ENCODE data around the gene TOMM70. TPM values are rescaled to one million over a fixed set of nuclear protein-coding genes. Genes with fewer than 3 reads are reported as not detected.
"Not testable (repeated sequence)": the region's sequence is repeated elsewhere in the genome, so short reads cannot be mapped to it uniquely, and the experiment has no call there.

TOMM70 gene
- total RNA-seq, 2 experiments from 2014 or later, result 38.9 to 46.9 TPM

- DNase-seq (no peak), ATAC-seq (no peak)
- H3K4me1 Mint-ChIP-seq, result peaks cover 26% of the 10 kb centered on the region
- H3K9me3 Mint-ChIP-seq (ENCODE audit: low read depth), result no peaks in the 10 kb centered on the region
- no peak overlapping the region for H3K4me3 Mint-ChIP-seq
- H3K27me3 Mint-ChIP-seq, result no peaks in the 10 kb centered on the region
- CTCF ChIA-PET, result interaction anchor here (1.2 kb wide), 1 partner anchor 508 kb away, joined by 3 read pairs; no protein-coding TSS in a partner anchor
- H3K36me3 Mint-ChIP-seq, result peaks cover 35% of the 10 kb centered on the region
- no peak overlapping the region for H3K27ac Mint-ChIP-seq
These were observed 61.1 kb downstream of the TOMM70 start for GRCh38 chr3:100339786-100340185.

- peaks cover 26% of the 10 kb centered on the region for H3K4me1 Mint-ChIP-seq
- CTCF ChIA-PET, result interaction anchor here (0.6 to 1.2 kb wide), 2 partner anchors 60 to 507 kb away, joined by 3 read pairs; no protein-coding TSS in a partner anchor
- DNase-seq (no peak), ATAC-seq (no peak)
- no peaks in the 10 kb centered on the region for H3K27me3 Mint-ChIP-seq
- H3K27ac Mint-ChIP-seq, result no peak overlapping the region
- H3K9me3 Mint-ChIP-seq (ENCODE audit: low read depth), result no peaks in the 10 kb centered on the region
- peaks cover 30% of the 10 kb centered on the region for H3K36me3 Mint-ChIP-seq
- H3K4me3 Mint-ChIP-seq, result no peak overlapping the region
These were observed 62.0 kb downstream of the TOMM70 start for GRCh38 chr3:100338911-100339310.

- not testable (repeated sequence) for DNase-seq; H3K9me3 Mint-ChIP-seq (ENCODE audit: low read depth); H3K27me3 Mint-ChIP-seq; ATAC-seq
- peak overlapping the region; percentile 89 for H3K27ac Mint-ChIP-seq
- peaks cover 11% of the 10 kb centered on the region for H3K36me3 Mint-ChIP-seq
- H3K4me3 Mint-ChIP-seq, result peak overlapping the region; percentile 87
- CTCF ChIA-PET, result interaction anchor here (3.1 kb wide), 1 partner anchor 19 kb away, joined by 18 read pairs; no protein-coding TSS in a partner anchor
- peaks cover 20% of the 10 kb centered on the region for H3K4me1 Mint-ChIP-seq
These were observed 64.7 kb downstream of the TOMM70 start for GRCh38 chr3:100336229-100336628.

GRCh38 chr3:100335434-100335833 is 65.5 kb downstream of the TOMM70 start:
- Mint-ChIP-seq H3K9me3 (ENCODE audit: low read depth) (no peaks in the 10 kb centered on the region), H3K27ac (peak overlapping the region; percentile 89), H3K27me3 (no peaks in the 10 kb centered on the region), H3K36me3 (peaks cover 5% of the 10 kb centered on the region), H3K4me3 (peak overlapping the region; percentile 87), H3K4me1 (peaks cover 20% of the 10 kb centered on the region)
- ATAC-seq (no peak), DNase-seq (peak; percentile 45)
- CTCF ChIA-PET, result interaction anchor here (1.4 to 3.1 kb wide), 4 partner anchors 9 to 65 kb away, joined by 3 to 18 read pairs (median 10); partner anchors contain the start of genes LNP1 and TOMM70

GRCh38 chr3:100334488-100335351 is 66.2 kb downstream of the TOMM70 start, which contains the start of gene NIT2:
TSS of gene NIT2 (plus strand) at chr3:100334757. CDS start at chr3:100334792, 35 bp downstream.
- Mint-ChIP-seq H3K36me3 (peaks cover 5% of the 10 kb centered on the region), H3K4me3 (peak within 1 kb of the TSS; percentile 87), H3K27ac (peak within 1 kb of the TSS; percentile 89), H3K27me3 (no peaks in the 10 kb centered on the region), H3K4me1 (peaks cover 20% of the 10 kb centered on the region), H3K9me3 (ENCODE audit: low read depth) (no peaks in the 10 kb centered on the region)
- peak; percentile 88 for DNase-seq
- ATAC-seq, result peak; percentile 99
- CTCF ChIA-PET, result interaction anchor here (1.1 to 3.1 kb wide), 7 partner anchors 9 to 128 kb away, joined by 3 to 18 read pairs (median 4); partner anchors contain the start of genes LNP1 and TOMM70

GRCh38 chr3:100333970-100334487 is 66.9 kb downstream of the TOMM70 start:
- CTCF ChIA-PET, result interaction anchor here (1.1 to 3.1 kb wide), 7 partner anchors 11 to 129 kb away, joined by 3 to 18 read pairs (median 4); partner anchors contain the start of genes LNP1 and TOMM70
- Mint-ChIP-seq H3K9me3 (ENCODE audit: low read depth) (no peaks in the 10 kb centered on the region), H3K27me3 (no peaks in the 10 kb centered on the region), H3K27ac (peak overlapping the region; percentile 80), H3K4me1 (peaks cover 20% of the 10 kb centered on the region), H3K4me3 (peak overlapping the region; percentile 87), H3K36me3 (peaks cover 2% of the 10 kb centered on the region)
- ATAC-seq (no peak), DNase-seq (no peak)

- no peak for ATAC-seq
- Mint-ChIP-seq H3K4me3 (no peak overlapping the region), H3K27me3 (no peaks in the 10 kb centered on the region), H3K9me3 (ENCODE audit: low read depth) (no peaks in the 10 kb centered on the region), H3K36me3 (peaks cover under 1% of the 10 kb centered on the region), H3K4me1 (peaks cover 20% of the 10 kb centered on the region), H3K27ac (no peak overlapping the region)
- CTCF ChIA-PET, result interaction anchor here (1.5 to 3.1 kb wide), 6 partner anchors 10 to 264 kb away, joined by 3 to 18 read pairs (median 4); no protein-coding TSS in a partner anchor
- DNase-seq, result no peak
These were observed 67.8 kb downstream of the TOMM70 start for GRCh38 chr3:100333051-100333450.

GRCh38 chr3:100331660-100332059 is 69.2 kb downstream of the TOMM70 start:
- Mint-ChIP-seq H3K27me3 (no peaks in the 10 kb centered on the region), H3K27ac (no peak overlapping the region), H3K9me3 (ENCODE audit: low read depth) (peaks cover 7% of the 10 kb centered on the region), H3K4me1 (peaks cover 20% of the 10 kb centered on the region), H3K36me3 (peaks cover 11% of the 10 kb centered on the region), H3K4me3 (no peak overlapping the region)
- no peak for DNase-seq
- ATAC-seq, result no peak
- CTCF ChIA-PET, result interaction anchor here (0.9 to 1.5 kb wide), 2 partner anchors 9 to 70 kb away, joined by 3 read pairs; no protein-coding TSS in a partner anchor

GRCh38 chr3:100330651-100331050 is 70.2 kb downstream of the TOMM70 start:
- peaks cover 15% of the 10 kb centered on the region for H3K4me1 Mint-ChIP-seq
- H3K36me3 Mint-ChIP-seq, result peaks cover 15% of the 10 kb centered on the region
- ATAC-seq, result no peak
- no peak for DNase-seq
- H3K27ac Mint-ChIP-seq, result no peak overlapping the region
- no peaks in the 10 kb centered on the region for H3K27me3 Mint-ChIP-seq
- H3K4me3 Mint-ChIP-seq, result no peak overlapping the region
- CTCF ChIA-PET, result no interaction called here
- peaks cover 7% of the 10 kb centered on the region for H3K9me3 Mint-ChIP-seq (ENCODE audit: low read depth)

- no peak for DNase-seq
- peaks cover 8% of the 10 kb centered on the region for H3K4me1 Mint-ChIP-seq
- H3K27ac Mint-ChIP-seq, result no peak overlapping the region
- no peak for ATAC-seq
- CTCF ChIA-PET, result interaction anchor here (0.7 to 0.8 kb wide), 2 partner anchors 16 to 185 kb away, joined by 4 read pairs; no protein-coding TSS in a partner anchor
- H3K27me3 Mint-ChIP-seq, result no peaks in the 10 kb centered on the region
- H3K9me3 Mint-ChIP-seq (ENCODE audit: low read depth), result peaks cover 7% of the 10 kb centered on the region
- no peak overlapping the region for H3K4me3 Mint-ChIP-seq
- H3K36me3 Mint-ChIP-seq, result peaks cover 17% of the 10 kb centered on the region
These were observed 70.9 kb downstream of the TOMM70 start for GRCh38 chr3:100329800-100330489.

- H3K9me3 Mint-ChIP-seq (ENCODE audit: low read depth); H3K27ac Mint-ChIP-seq; DNase-seq; CTCF ChIA-PET; H3K4me1 Mint-ChIP-seq; H3K27me3 Mint-ChIP-seq; H3K4me3 Mint-ChIP-seq; ATAC-seq: not testable (repeated sequence)
- peaks cover 17% of the 10 kb centered on the region for H3K36me3 Mint-ChIP-seq
These were observed 73.5 kb downstream of the TOMM70 start for GRCh38 chr3:100327377-100327776.

GRCh38 chr3:100325827-100326226 is 75.1 kb downstream of the TOMM70 start:
- Mint-ChIP-seq H3K4me1 (no peaks in the 10 kb centered on the region), H3K27me3 (no peaks in the 10 kb centered on the region), H3K27ac (no peak overlapping the region), H3K36me3 (peaks cover 17% of the 10 kb centered on the region), H3K4me3 (no peak overlapping the region), H3K9me3 (ENCODE audit: low read depth) (peaks cover 7% of the 10 kb centered on the region)
- DNase-seq, result no peak
- CTCF ChIA-PET, result no interaction called here
- no peak for ATAC-seq

GRCh38 chr3:100324044-100324443 is 76.8 kb downstream of the TOMM70 start:
- no peaks in the 10 kb centered on the region for H3K27me3 Mint-ChIP-seq
- CTCF ChIA-PET, result interaction anchor here (0.6 kb wide), 1 partner anchor 138 kb away, joined by 3 read pairs; no protein-coding TSS in a partner anchor
- H3K27ac Mint-ChIP-seq, result no peak overlapping the region
- H3K4me3 Mint-ChIP-seq, result no peak overlapping the region
- H3K36me3 Mint-ChIP-seq, result peaks cover 20% of the 10 kb centered on the region
- H3K9me3 Mint-ChIP-seq (ENCODE audit: low read depth), result peaks cover 7% of the 10 kb centered on the region
- DNase-seq (no peak), ATAC-seq (no peak)
- H3K4me1 Mint-ChIP-seq, result no peaks in the 10 kb centered on the region
